Lower lobe of right lung (tissue), 2 donors: ENCODE data around the gene OBSCN. TPM values are rescaled to one million over a fixed set of nuclear protein-coding genes. Genes with fewer than 3 reads are reported as not detected.

Source experiments
- ATAC-seq, 2 donors: fragments of 200-7000 bp; cut with Tn5 transposase; one replicate each; pipeline ENCODE4 v1.9.1; 2020 to 2022; ENCODE audit warnings: mild to moderate bottlenecking in 2 of 2, moderate library complexity in 2 of 2
- DNase-seq: peaks from one replicate; pipeline ENCODE4 v3.0.0-alpha.2; 2020
- H3K27ac ChIP-seq: fragments of 200-600 bp; one replicate; pipeline ENCODE4 v1.8.0; 2022
- H3K27me3 ChIP-seq: fragments of 200-600 bp; one replicate; pipeline ENCODE4 v1.8.0; 2022; ENCODE audit warnings: low read depth
- H3K36me3 ChIP-seq: fragments of 200-600 bp; one replicate; pipeline ENCODE4 v1.8.0; 2022; ENCODE audit warnings: mild to moderate bottlenecking
- H3K4me1 ChIP-seq: fragments of 200-600 bp; one replicate; pipeline ENCODE4 v1.8.0; 2022
- H3K4me3 ChIP-seq: fragments of 200-600 bp; one replicate; pipeline ENCODE4 v1.8.0; 2022; ENCODE audit warnings: mild to moderate bottlenecking
- H3K9me3 ChIP-seq: fragments of 200-600 bp; one replicate; pipeline ENCODE4 v1.8.0; 2022
- intact Hi-C: fragments of 100-400 bp; cut with DNase I; formaldehyde crosslinking; loops from one replicate; pipeline ENCODE4 v1.11.0; 2022
- total RNA-seq: library from RNA; stranded (reverse); fragmentation: NEBNext Ultra II Directional; extraction: Animal tissue kit (Norgen Biotek cat#: 25700); gene quantifications from one replicate; pipeline ENCODE4 v1.2.1, GENCODE V29; 2021
- TF ChIP-seq, protein P1 (sequence below): fragments of 200-600 bp; IDR thresholded peaks from one replicate; pipeline ENCODE4 v1.8.0; 2022; ENCODE audit warnings: antibody characterized with exemption, mild to moderate bottlenecking
- donor health status: DM: no; HTN: yes; CAD: no; lungs with severe emphysema.

Gene OBSCN
- total RNA-seq, 1 donor from 2014 or later, result 35.6 TPM

DNA sequence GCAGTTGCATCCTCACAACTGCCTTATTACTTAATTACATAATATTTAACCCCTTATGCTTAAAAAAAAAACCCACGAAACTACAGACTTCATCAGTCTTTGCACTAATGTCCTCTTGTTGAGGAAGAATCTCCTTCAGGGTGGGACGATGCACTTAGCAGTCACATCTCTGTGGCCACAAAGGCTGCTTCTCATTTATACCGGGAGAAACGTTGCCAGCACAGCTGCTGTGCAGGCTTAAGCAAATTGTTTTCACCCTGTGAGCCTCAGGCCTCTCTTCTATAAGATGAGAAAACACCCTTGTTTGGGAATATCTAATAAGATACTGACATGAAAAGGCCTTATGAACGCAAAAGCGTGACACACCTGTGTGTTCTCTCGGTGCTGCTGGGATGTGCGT lies 2.9 kb upstream of the OBSCN start:
- Histone ChIP-seq H3K9me3 (peaks cover under 1% of the 10 kb centered on the region), H3K27me3 (peaks cover 18% of the 10 kb centered on the region), H3K4me1 (no peaks in the 10 kb centered on the region), H3K36me3 (no peaks in the 10 kb centered on the region), H3K4me3 (no peak overlapping the region), H3K27ac (no peak overlapping the region)
- TF ChIP-seq, protein P1, sequence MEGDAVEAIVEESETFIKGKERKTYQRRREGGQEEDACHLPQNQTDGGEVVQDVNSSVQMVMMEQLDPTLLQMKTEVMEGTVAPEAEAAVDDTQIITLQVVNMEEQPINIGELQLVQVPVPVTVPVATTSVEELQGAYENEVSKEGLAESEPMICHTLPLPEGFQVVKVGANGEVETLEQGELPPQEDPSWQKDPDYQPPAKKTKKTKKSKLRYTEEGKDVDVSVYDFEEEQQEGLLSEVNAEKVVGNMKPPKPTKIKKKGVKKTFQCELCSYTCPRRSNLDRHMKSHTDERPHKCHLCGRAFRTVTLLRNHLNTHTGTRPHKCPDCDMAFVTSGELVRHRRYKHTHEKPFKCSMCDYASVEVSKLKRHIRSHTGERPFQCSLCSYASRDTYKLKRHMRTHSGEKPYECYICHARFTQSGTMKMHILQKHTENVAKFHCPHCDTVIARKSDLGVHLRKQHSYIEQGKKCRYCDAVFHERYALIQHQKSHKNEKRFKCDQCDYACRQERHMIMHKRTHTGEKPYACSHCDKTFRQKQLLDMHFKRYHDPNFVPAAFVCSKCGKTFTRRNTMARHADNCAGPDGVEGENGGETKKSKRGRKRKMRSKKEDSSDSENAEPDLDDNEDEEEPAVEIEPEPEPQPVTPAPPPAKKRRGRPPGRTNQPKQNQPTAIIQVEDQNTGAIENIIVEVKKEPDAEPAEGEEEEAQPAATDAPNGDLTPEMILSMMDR, result no peak
- ATAC-seq, result no peak
- intact Hi-C loops, result no loop called here
- no peak for DNase-seq

- intact Hi-C loops, result no loop called here
- Histone ChIP-seq H3K9me3 (no peaks in the 10 kb centered on the region), H3K27me3 (peaks cover 18% of the 10 kb centered on the region), H3K27ac (no peak overlapping the region), H3K4me3 (no peak overlapping the region), H3K36me3 (no peaks in the 10 kb centered on the region), H3K4me1 (no peaks in the 10 kb centered on the region)
- ATAC-seq, result no peak
- no peak for DNase-seq
- TF ChIP-seq, protein P1, result no peak
Observed at GRCh38 chr1:228205526-228206436, 2.1 kb upstream of the OBSCN start.

DNA sequence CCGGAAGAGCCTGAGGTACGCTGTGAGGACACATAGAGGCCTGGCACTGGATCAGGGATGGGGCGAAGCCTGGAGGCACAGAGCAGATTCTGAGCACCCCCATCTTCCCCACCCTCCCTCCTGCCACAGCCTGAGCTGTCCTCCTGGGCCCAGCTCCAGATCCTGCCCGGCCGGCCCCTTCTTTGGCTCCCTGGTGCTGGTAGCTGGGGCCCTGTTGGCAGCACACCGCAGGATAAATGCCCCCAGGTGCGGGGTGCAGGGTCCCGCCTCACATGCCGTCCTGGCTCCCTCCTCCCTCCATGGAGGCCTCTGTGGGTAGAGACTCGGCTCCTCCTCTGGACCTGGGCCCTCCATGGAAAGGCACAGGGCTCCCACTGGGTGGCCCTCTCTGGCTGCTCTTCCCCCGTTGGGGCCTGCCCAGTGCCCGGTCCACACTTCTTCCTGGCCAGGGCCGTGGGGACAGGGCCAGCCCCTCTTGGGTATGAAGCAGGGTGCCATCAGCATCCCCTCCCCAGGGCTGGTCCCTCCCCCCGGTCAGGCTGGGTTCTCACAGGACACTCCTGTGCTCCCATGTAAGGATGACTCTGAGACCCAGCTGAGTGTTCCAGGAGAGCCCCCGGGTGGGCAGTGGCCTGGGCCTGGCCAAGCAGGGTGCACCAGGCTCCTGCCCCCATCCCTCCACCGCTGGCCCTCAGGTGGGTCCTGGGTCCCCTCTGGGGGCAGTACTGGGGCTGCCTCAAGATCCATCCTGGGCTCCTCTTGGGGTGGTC lies 1.1 kb upstream of the OBSCN start:
- Histone ChIP-seq H3K4me3 (no peak overlapping the region), H3K27me3 (peaks cover 18% of the 10 kb centered on the region), H3K27ac (no peak overlapping the region), H3K4me1 (no peaks in the 10 kb centered on the region), H3K36me3 (no peaks in the 10 kb centered on the region), H3K9me3 (no peaks in the 10 kb centered on the region)
- ATAC-seq, result peak; percentile 2 to 14
- intact Hi-C loops, result no loop called here
- TF ChIP-seq, protein P1, result no peak
- no peak for DNase-seq

DNA sequence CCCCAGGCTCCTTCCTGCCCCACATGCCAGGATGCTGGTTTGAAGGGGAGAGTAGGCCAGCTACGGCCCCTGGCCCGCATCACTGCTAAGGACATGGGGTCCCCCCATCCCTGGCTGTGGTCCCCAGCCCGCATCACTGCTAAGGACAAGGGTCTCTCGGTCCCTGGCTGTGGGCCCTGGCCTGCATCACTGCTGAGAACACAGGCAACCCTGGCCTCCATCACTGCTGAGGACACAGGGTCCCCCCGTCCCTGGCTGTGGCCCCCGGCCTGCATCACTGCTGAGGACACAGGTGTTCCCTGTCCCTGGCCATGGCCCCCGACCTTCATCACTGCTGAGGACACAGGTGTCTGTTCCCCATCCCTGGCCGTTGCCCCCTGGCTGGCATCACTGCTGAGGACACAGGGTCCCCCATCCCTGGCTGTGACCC lies 448 bp upstream of the OBSCN start:
- no peak overlapping the region for H3K27ac ChIP-seq
- peaks cover under 1% of the 10 kb centered on the region for H3K4me1 ChIP-seq
- H3K4me3 ChIP-seq, result no peak overlapping the region
- ATAC-seq (peak; percentile 3), DNase-seq (peak; percentile 43)
- TF ChIP-seq, protein P1, result no peak
- intact Hi-C loops, result no loop called here
- H3K36me3 ChIP-seq, result no peaks in the 10 kb centered on the region
- peaks cover 18% of the 10 kb centered on the region for H3K27me3 ChIP-seq
- no peaks in the 10 kb centered on the region for H3K9me3 ChIP-seq

DNA sequence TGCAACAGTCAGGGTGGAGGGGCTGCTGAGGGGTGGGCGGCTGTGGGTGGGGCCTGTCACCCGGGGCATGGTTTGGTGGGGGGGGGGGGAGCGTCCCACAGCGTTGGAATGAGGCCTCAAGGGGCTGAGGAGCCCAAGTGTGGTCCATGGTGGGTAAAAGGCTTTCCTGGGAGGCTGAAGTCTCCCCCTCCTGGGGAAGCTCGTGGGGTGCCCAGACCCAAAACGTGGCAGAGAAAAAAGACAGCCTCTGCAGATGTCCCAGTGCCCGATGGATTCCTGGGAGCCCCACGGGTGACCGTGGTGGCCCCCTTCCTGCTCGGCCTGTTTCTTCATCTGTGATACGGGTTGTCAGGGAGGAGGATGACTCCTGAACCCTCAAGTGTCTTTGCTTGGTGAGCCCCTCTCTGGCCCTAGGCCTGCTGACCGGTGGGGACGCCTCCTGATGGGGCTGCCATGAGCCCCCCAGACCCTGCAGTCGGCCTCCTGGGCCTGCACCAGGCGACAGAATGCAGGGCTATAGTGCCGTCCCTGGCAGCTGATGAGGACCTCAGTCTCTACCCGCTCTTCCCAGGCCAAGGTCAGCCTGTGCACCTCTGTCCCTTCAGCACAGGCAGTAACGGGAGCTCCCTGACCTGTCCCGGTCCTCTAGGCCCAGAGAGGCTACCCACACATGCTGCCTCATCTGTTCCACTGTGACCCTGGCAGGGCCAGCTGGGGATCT lies 1.1 kb downstream of the OBSCN start:
- intact Hi-C loops, result no loop called here
- peaks cover 18% of the 10 kb centered on the region for H3K27me3 ChIP-seq
- no peak overlapping the region for H3K4me3 ChIP-seq
- peaks cover 5% of the 10 kb centered on the region for H3K4me1 ChIP-seq
- TF ChIP-seq, protein P1, result no peak
- no peaks in the 10 kb centered on the region for H3K9me3 ChIP-seq
- H3K27ac ChIP-seq, result no peak overlapping the region
- DNase-seq (no peak), ATAC-seq (no peak)
- no peaks in the 10 kb centered on the region for H3K36me3 ChIP-seq
